Esophagus muscularis mucosa (tissue), 4 donors: ENCODE data around the gene SLC10A1. TPM values are rescaled to one million over a fixed set of nuclear protein-coding genes. Genes with fewer than 3 reads are reported as not detected.

Source experiments
- DNase-seq: peaks from one replicate; pipeline ENCODE4 v3.0.0-alpha.2; 2017; ENCODE audit errors: extremely low spot score
- H3K27ac ChIP-seq, 4 donors: fragments of 200-600 bp; sonication (generic); replicated peaks in 1 of 4; 1 replicate in 3 of 4; 2 replicates in 1 of 4; pipeline ENCODE4 v1.5.1; 2016 to 2019; ENCODE audit warnings: mild to moderate bottlenecking in 1 of 4
- H3K27me3 ChIP-seq, 4 donors: fragments of 200-600 bp; sonication (generic); one replicate each; pipeline versions ENCODE4 v1.5.1 to v1.6.0; 2016 to 2019
- H3K36me3 ChIP-seq, 4 donors: fragments of 200-600 bp; sonication (generic); one replicate each; pipeline ENCODE4 v1.5.1; 2016 to 2019
- H3K4me1 ChIP-seq, 4 donors: fragments of 200-600 bp; sonication (generic); one replicate each; pipeline ENCODE4 v1.5.1; 2016 to 2019
- H3K4me3 ChIP-seq, 4 donors: fragments of 200-600 bp; sonication (generic); 1 replicate in 2 of 4; 2 replicates in 2 of 4; pipeline ENCODE4 v1.5.1; 2016 to 2019; ENCODE audit warnings: mild to moderate bottlenecking in 4 of 4, moderate library complexity in 1 of 4
- H3K9me3 ChIP-seq, 4 donors: fragments of 200-600 bp; sonication (generic); 1 replicate in 3 of 4; 2 replicates in 1 of 4; pipeline ENCODE4 v1.5.1; 2016 to 2019
- CTCF ChIP-seq, 3 experiments: fragments of 200-600 bp in 2 of 3; fragments of 450-650 bp in 1 of 3; sonication (generic) in 2 of 3; IDR thresholded peaks; one replicate each; pipeline ENCODE4 v1.5.1; 2017 to 2019; ENCODE audit warnings: antibody characterized with exemption in 3 of 3, mild to moderate bottlenecking in 2 of 3, moderate library complexity in 1 of 3
- EP300 ChIP-seq: sonication (generic); formaldehyde crosslinking; IDR thresholded peaks from one replicate; pipeline ENCODE4 v1.6.1; 2017; ENCODE audit warnings: antibody characterized with exemption
- POLR2A ChIP-seq: fragments of 450-650 bp; IDR thresholded peaks from one replicate; pipeline ENCODE4 v1.6.1; 2017; ENCODE audit warnings: antibody characterized with exemption, moderate library complexity, mild to moderate bottlenecking, low read depth
- POLR2AphosphoS5 ChIP-seq, 2 donors: sonication (generic); formaldehyde crosslinking; IDR thresholded peaks; one replicate each; pipeline ENCODE4 v1.6.1; 2017; ENCODE audit warnings: antibody characterized with exemption in 2 of 2
- WGBS: methylation state at CpG from one replicate; pipeline ENCODE4 v1.1.5; 2018; 5-methylcytosine and 5-hydroxymethylcytosine counted together
- intact Hi-C: fragments of 100-400 bp; cut with DNase I; formaldehyde crosslinking; loops from one replicate; pipeline ENCODE4 v1.15.1; 2023
- total RNA-seq, 4 donors: library from RNA; depleted of rRNA; stranded (reverse); fragments of >200 nt; gene quantifications; one replicate each; pipeline versions ENCODE4 v1.1.0 to v1.2.1, GENCODE V29; 2016

The SLC10A1 gene
- total RNA-seq, 4 donors from 2014 or later = not detected

- WGBS = 78% methylated on average over 6 of the region's 6 CpGs
- no peak for DNase-seq
- intact Hi-C loops = no loop called here
Observed at GRCh38 chr14:69763761-69764510, 33.1 kb downstream of the SLC10A1 start.

GRCh38 chr14:69760810-69761209 is 36.2 kb downstream of the SLC10A1 start:
- no peaks in the 10 kb centered on the region for H3K9me3 ChIP-seq
- no peaks in the 10 kb centered on the region for H3K36me3 ChIP-seq
- intact Hi-C loops = no loop called here
- no peak for DNase-seq
- H3K27me3 ChIP-seq = no peaks in the 10 kb centered on the region
- no peak overlapping the region for H3K4me3 ChIP-seq
- 78% methylated on average over 1 of the region's 1 CpG for WGBS
- peaks cover 0 to 1% (median under 1%) of the 10 kb centered on the region in 4 donors for H3K4me1 ChIP-seq
- TF ChIP-seq CTCF (IDR thresholded peaks at IDR 0.05) = no peak
- no peak for TF ChIP-seq EP300
- TF ChIP-seq POLR2A = no peak
- TF ChIP-seq POLR2AphosphoS5 (IDR thresholded peaks at IDR 0.05) = no peak
- no peak overlapping the region for H3K27ac ChIP-seq

More at GRCh38 chr14:69763761-69764510, 33.1 kb downstream of the SLC10A1 start:
- Histone ChIP-seq H3K9me3 (no peaks in the 10 kb centered on the region), H3K4me1 (peaks cover 14 to 20% (median 18%) of the 10 kb centered on the region in 4 donors), H3K27me3 (no peaks in the 10 kb centered on the region), H3K36me3 (peaks cover 8 to 14% (median 9%) of the 10 kb centered on the region in 4 donors), H3K27ac (no peak overlapping the region), H3K4me3 (no peak overlapping the region)
- TF ChIP-seq EP300 = no peak
- TF ChIP-seq POLR2AphosphoS5 (IDR thresholded peaks at IDR 0.05) = no peak
- TF ChIP-seq CTCF (IDR thresholded peaks at IDR 0.05) = no peak
- no peak for TF ChIP-seq POLR2A

GRCh38 chr14:69756298-69756697 is 40.7 kb downstream of the SLC10A1 start:
- Histone ChIP-seq H3K9me3 (no peaks in the 10 kb centered on the region), H3K27ac (no peak overlapping the region), H3K27me3 (no peaks in the 10 kb centered on the region), H3K36me3 (no peaks in the 10 kb centered on the region), H3K4me1 (no peaks in the 10 kb centered on the region), H3K4me3 (no peak overlapping the region)
- WGBS = 100% methylated on average over 3 of the region's 3 CpGs
- TF ChIP-seq EP300 = no peak
- TF ChIP-seq CTCF (IDR thresholded peaks at IDR 0.05) = no peak
- no peak for TF ChIP-seq POLR2AphosphoS5 (IDR thresholded peaks at IDR 0.05)
- no peak for TF ChIP-seq POLR2A
- DNase-seq = no peak
- intact Hi-C loops = no loop called here

GRCh38 chr14:69755784-69756183 is 41.3 kb downstream of the SLC10A1 start:
- intact Hi-C loops = no loop called here
- WGBS = 78% methylated on average over 2 of the region's 2 CpGs
- Histone ChIP-seq H3K27ac (no peak overlapping the region), H3K9me3 (no peaks in the 10 kb centered on the region), H3K4me3 (no peak overlapping the region), H3K4me1 (no peaks in the 10 kb centered on the region), H3K27me3 (no peaks in the 10 kb centered on the region), H3K36me3 (no peaks in the 10 kb centered on the region)
- no peak for DNase-seq
- TF ChIP-seq EP300 (no peak), POLR2A (no peak), POLR2AphosphoS5 (IDR thresholded peaks at IDR 0.05) (no peak), CTCF (IDR thresholded peaks at IDR 0.05) (no peak)

GRCh38 chr14:69755296-69755695 is 41.7 kb downstream of the SLC10A1 start:
- no peak for DNase-seq
- intact Hi-C loops = no loop called here
- no peaks in the 10 kb centered on the region for H3K9me3 ChIP-seq
- TF ChIP-seq POLR2AphosphoS5 (IDR thresholded peaks at IDR 0.05) (no peak), EP300 (no peak), CTCF (IDR thresholded peaks at IDR 0.05) (no peak), POLR2A (no peak)
- no peaks in the 10 kb centered on the region for H3K27me3 ChIP-seq
- no peaks in the 10 kb centered on the region for H3K36me3 ChIP-seq
- H3K4me1 ChIP-seq = no peaks in the 10 kb centered on the region
- H3K27ac ChIP-seq = no peak overlapping the region
- H3K4me3 ChIP-seq = no peak overlapping the region
